HUDEP-2 (cell line): ENCODE measurements around the gene PDGFC.

Experiments
- DNase-seq, 76 experiments: peaks; one replicate each; lab custom pipeline; 2025; ENCODE audit not compliant: unreplicated experiment in 76 of 76; lab: John Stamatoyannopoulos, UW

Gene PDGFC

GRCh38 chr4:156975686-156976085 lies 4.1 kb upstream of the PDGFC start:
- peak in 25 of 76 experiments; percentile 1 to 58 (median 18) for DNase-seq

DNA sequence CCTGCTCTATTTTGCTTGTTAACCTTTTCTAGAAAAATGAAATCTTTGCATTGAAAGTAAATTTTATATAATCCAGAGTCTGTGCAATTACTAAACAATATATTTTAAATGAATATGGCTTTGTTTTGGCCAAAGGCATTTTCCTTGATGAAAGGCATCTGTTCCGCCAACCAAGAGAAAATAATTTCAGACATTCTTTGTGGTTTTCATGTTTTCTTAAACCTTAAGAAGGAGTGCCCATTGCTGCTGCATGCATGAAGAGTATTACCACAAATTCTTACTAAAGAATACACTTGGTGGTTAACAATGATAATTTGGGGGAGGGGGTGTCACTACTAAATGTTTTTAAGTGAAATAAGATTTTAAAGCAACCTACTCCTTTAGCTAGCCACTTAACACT lies 2.7 kb upstream of the PDGFC start:
- no peak for DNase-seq

- peak in 6 of 76 experiments; percentile 4 to 42 (median 20) for DNase-seq
Observed at GRCh38 chr4:156972379-156973015, 898 bp upstream of the PDGFC start.

GRCh38 chr4:156971165-156971675 lies 379 bp downstream of the PDGFC start:
- peak in 7 of 76 experiments; percentile 11 to 48 (median 32) for DNase-seq

- DNase-seq: peak in 62 of 76 experiments; percentile 2 to 67 (median 34)
Observed at GRCh38 chr4:156970501-156971164, 966 bp downstream of the PDGFC start.

- DNase-seq: no peak
Observed at GRCh38 chr4:156969911-156970310, 1.7 kb downstream of the PDGFC start.

GRCh38 chr4:156969101-156969500 lies 2.5 kb downstream of the PDGFC start:
- DNase-seq: no peak

DNA sequence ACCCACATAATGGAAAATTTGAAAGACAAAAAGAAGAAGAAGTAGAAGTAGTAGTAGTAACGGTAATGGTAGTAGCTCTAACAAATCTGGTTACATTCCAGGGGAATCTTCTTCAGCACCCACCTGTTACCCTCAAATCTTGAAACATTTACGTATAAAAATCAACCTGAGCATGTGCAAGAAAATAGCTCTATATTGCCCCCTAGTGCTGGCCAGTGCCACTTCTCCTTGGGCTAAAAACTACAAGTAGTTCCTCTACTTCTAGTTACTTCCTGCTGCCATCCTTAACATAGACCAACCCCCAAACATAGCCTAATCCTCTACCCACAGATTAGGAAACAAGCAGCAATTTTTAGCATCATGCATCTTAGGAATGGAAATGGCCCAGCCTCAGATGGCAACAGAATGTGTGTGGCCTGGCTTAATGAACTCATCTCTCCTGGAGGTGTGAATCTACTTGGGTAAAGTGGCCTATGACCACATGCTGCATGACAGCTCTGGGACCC lies 3.1 kb downstream of the PDGFC start:
- peak in 58 of 76 experiments; percentile 1 to 72 (median 26) for DNase-seq

DNA sequence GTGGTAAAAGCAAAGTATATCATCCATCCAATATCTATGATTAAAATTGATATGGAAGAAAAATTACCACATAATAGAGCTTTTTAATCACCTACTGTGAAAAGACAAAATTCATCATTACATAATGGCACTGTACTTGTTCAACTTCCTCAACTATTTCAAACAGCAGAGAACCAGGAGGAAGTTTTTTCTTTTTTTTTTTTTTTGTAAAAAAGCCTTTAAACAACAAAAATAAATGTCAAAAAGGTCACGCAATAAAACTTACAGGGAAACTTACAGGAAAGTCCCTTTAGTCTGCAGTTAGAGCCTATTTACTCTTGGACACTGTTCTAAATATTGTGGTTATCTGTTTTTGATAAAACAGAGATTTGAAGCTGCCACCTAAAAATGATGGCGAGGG lies 4.8 kb downstream of the PDGFC start:
- no peak for DNase-seq

DNA sequence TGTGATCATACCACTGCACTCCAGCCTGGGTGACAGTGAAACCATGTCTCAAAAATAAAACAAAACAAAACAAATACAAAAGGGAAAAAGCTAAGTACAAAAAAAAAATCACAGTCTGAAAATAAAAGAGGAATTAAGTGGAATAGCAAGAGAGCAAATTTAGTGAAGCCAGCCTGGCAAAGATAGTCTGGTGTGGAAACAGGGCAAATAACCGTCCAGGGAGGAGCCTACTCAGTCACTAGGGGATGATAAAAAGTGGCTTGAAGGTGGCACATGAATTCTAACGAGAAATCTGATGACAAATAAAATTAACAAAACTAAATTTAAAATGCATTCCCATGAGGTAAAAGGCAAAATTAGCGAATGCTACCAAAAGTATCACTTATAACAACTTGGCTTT lies 8.2 kb downstream of the PDGFC start:
- DNase-seq: no peak

DNA sequence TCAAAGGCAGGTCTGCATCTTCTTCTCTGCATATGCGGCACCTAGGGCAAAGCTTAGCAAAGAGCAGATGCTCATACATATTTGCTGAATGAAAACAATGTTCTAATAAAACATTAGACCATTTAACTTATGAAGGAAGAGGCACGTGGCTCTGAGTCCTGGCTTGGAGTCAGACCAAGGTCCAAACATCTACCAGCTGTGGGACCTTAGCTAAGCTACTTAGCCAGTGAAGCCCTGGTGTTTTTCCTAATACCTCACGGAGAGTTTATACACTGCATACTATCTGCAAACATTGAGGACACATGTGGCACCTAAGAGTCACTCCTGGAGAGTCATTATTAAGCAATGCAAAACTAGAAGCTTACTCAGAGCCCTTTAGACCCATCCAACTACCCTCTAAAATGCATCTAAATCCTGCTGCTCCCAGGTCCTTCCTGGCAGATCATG lies 9.0 kb downstream of the PDGFC start:
- no peak for DNase-seq

GRCh38 chr4:156962058-156962358 lies 9.6 kb downstream of the PDGFC start:
- no peak for DNase-seq

- DNase-seq: no peak
Observed at GRCh38 chr4:156961196-156962057, 10.2 kb downstream of the PDGFC start.

GRCh38 chr4:156959298-156959702 lies 12.3 kb downstream of the PDGFC start:
- no peak for DNase-seq

DNA sequence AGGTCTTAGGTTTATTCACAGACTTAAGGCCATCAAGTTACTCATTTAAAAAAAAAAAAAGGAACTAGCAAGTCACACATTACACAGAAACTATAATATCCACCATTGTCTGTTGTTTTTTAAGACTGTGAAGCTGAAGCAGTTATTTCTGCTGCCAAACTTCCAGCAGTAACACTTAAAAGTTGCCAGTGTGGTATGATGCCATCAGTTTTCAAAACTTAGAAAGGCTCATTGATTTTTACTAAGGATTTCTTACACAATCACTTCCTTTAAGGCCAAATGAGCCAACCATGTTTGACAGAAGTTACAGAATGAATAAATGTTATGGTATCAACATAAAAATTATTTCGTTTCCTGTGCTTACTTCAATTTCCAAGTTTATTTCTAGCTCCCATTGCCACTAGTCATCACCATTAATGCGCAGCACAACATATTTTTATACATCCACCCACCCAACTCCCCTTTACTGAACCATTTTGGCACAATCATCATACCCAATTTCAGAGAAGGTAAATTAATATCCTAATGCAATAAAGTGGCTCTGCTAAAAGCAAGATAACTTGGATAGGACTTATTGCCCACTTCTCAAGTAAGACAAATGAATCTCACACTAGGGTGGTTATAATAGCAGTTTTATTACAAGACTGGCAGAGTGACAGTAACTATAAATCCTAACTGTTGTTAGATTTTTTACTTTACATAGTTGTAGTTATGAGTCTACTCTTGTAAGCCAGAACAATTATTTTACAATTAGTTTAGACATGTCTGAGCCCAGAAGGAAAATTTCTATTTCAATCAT lies 13.1 kb downstream of the PDGFC start:
- no peak for DNase-seq

- DNase-seq: no peak
Observed at GRCh38 chr4:156957556-156957955, 14.0 kb downstream of the PDGFC start.

GRCh38 chr4:156956826-156957368 lies 14.7 kb downstream of the PDGFC start:
- no peak for DNase-seq

DNA sequence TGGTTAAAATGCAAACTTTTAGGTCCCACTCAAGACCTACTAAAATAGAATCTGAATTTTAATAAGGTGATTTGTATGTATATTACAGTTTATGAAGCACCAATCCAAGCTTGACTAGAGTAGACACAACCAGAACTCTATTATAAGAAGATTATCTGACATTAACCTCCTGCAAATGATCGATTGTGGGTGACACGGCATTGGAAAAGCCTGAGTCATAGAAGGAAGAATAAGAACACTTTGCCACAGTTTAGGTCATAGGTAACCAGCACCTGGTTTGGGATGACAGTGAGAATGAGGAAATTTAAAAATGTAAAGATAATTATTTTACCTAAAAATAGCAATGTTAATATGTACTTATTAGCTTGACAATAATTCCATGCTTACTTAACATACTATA lies 15.2 kb downstream of the PDGFC start:
- no peak for DNase-seq

DNA sequence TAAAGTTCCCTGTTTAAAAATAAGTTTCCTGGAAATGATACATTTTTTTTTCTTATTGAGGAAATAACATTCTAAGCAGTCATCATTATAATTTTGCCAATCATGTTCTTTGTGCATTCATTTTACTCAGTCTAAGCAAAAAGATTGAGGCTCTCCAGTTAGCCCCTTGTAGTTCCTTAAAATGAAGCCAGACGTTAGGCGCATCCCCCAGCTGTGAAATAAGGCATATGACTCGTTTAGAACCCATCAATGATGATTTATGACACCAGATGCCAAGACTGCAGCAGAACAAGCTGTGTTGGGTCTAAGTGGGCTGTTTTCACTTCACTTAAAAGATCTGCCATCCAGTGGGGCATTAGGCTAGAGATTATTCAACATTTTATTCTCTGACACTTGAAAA lies 17.0 kb downstream of the PDGFC start:
- DNase-seq: no peak

- no peak for DNase-seq
Observed at GRCh38 chr4:156953951-156954350, 17.6 kb downstream of the PDGFC start.
